SH-SY5Y (cell line): ENCODE measurements around the gene ITGA3.

Experiments used
- GATA2 ChIP-seq: IDR thresholded peaks from 2 replicates; pipeline ENCODE4 v1.6.1; 2011; ENCODE audit warnings: mild to moderate bottlenecking, low read depth, low read length
- GATA3 ChIP-seq: IDR thresholded peaks from 2 replicates; pipeline ENCODE4 v1.6.1; 2011; ENCODE audit warnings: low read depth, mild to moderate bottlenecking, low read length, moderate library complexity

DNA sequence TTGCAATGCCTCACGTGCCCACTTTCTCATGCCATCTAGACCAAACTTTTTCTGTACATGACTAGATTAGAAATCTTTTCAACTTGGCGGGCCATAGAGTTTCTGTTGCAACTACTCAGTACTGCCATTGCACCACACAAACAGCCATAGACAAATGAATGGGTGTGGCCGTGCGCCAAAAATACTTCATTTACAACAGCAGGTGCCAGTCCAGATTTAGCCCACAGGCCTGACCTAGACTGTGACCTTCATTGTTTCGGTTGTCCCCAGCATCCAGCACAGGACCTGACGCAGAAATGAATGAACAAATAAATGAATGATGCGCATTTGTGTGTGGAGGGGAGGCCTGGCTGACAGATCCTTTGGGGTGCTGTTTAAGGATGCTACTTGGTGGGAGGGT is 24.9 kb downstream of the ITGA3 start:
- TF ChIP-seq GATA3 (no peak), GATA2 (no peak)
